ENCODE results near the gene EPN3. TPM values are rescaled to one million over a fixed set of nuclear protein-coding genes. Genes with fewer than 3 reads are reported as not detected.

The EPN3 gene
- total RNA-seq, 1 donor from 2014 or later, result not detected

DNA sequence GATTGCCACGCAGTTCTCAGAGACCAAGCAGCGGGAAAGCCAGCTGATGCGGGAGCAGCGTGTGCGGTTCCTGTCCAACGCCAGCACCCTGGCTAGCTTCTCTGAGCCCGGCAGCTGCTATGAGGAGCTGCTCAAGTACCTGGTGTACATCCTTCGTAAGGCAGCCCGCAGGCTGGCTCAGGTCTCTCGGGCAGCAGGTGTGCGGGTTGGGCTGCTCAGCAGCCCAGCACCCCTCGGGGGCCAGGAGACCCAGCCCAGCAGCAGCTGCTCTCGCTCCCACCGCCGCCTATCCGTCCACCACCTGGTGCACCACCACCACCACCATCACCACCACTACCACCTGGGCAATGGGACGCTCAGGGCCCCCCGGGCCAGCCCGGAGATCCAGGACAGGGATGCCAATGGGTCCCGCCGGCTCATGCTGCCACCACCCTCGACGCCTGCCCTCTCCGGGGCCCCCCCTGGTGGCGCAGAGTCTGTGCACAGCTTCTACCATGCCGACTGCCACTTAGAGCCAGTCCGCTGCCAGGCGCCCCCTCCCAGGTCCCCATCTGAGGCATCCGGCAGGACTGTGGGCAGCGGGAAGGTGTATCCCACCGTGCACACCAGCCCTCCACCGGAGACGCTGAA, 43.2 kb downstream of the EPN3 start:
- H3K27ac Mint-ChIP-seq, result no peak overlapping the region
- H3K9me3 Mint-ChIP-seq, result no peaks in the 10 kb centered on the region
- DNase-seq (ENCODE audit: low spot score), result no peak
- peaks cover 11% of the 10 kb centered on the region for H3K27me3 Mint-ChIP-seq (ENCODE audit: insufficient read depth)
- H3K36me3 Mint-ChIP-seq (ENCODE audit: low read depth), result no peaks in the 10 kb centered on the region
- no peak overlapping the region for H3K4me3 Mint-ChIP-seq
- no peaks in the 10 kb centered on the region for H3K4me1 Mint-ChIP-seq (ENCODE audit: low read depth)
- intact Hi-C loops (cut with micrococcal nuclease), result no loop called here

DNA sequence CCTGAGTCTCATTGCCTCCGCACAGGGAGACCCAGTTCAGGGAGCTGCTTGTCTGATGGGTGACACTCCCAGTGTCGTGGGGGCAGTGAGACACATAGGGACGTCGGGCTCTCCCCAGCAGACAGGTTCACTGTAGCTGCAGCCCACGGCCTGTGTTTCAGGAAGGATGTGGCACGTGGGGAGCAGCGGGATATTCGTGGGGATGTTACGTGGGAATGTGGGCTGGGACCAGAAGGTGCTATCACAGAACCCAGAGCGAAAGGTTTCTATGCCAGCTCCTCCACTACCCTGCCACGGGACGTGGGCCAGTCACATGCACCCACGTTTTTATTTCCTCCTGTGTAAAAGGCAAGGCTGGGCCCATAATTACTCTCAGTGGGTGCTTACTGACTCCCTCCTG, 44.3 kb downstream of the EPN3 start:
- intact Hi-C loops (cut with micrococcal nuclease), result no loop called here
- H3K4me3 Mint-ChIP-seq, result no peak overlapping the region
- H3K4me1 Mint-ChIP-seq (ENCODE audit: low read depth), result no peaks in the 10 kb centered on the region
- peaks cover 14% of the 10 kb centered on the region for H3K27me3 Mint-ChIP-seq (ENCODE audit: insufficient read depth)
- DNase-seq (ENCODE audit: low spot score), result no peak
- H3K27ac Mint-ChIP-seq, result no peak overlapping the region
- H3K36me3 Mint-ChIP-seq (ENCODE audit: low read depth), result no peaks in the 10 kb centered on the region
- no peaks in the 10 kb centered on the region for H3K9me3 Mint-ChIP-seq

DNA sequence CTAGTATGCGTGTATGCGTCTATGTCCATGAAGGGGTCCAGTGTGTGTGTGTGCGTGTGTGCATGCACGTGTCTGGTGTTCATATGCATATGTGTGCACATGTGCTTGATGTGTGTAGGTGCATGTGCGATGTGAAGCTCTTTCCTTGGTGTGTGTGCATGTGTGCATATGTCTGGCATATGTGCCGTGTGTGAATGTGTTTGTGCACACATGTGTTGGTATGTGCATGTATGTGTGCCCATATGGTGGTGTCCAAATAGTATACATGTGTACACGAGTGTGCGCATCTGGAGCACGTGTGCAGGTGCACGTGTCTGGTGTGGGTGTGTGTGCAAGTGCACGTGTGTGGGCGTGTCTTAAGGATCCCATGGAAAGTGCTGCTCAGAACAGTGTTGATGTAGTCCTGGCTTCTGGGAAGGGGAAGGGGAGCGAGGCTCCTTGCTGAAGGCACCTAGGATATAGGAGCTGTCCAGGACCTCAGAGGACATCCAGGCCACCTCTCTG, 45.0 kb downstream of the EPN3 start:
- no peak for DNase-seq (ENCODE audit: low spot score)
- no peaks in the 10 kb centered on the region for H3K4me1 Mint-ChIP-seq (ENCODE audit: low read depth)
- intact Hi-C loops (cut with micrococcal nuclease), result no loop called here
- no peaks in the 10 kb centered on the region for H3K9me3 Mint-ChIP-seq
- H3K36me3 Mint-ChIP-seq (ENCODE audit: low read depth), result no peaks in the 10 kb centered on the region
- H3K27me3 Mint-ChIP-seq (ENCODE audit: insufficient read depth), result peaks cover 14% of the 10 kb centered on the region
- H3K4me3 Mint-ChIP-seq, result no peak overlapping the region
- no peak overlapping the region for H3K27ac Mint-ChIP-seq

DNA sequence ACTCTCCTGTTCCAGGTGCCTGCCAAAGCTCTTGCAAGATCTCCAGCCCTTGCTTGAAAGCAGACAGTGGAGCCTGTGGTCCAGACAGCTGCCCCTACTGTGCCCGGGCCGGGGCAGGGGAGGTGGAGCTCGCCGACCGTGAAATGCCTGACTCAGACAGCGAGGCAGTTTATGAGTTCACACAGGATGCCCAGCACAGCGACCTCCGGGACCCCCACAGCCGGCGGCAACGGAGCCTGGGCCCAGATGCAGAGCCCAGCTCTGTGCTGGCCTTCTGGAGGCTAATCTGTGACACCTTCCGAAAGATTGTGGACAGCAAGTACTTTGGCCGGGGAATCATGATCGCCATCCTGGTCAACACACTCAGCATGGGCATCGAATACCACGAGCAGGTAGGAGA, 45.6 kb downstream of the EPN3 start:
- Mint-ChIP-seq H3K4me1 (ENCODE audit: low read depth) (no peaks in the 10 kb centered on the region), H3K27ac (no peak overlapping the region), H3K27me3 (ENCODE audit: insufficient read depth) (peaks cover 15% of the 10 kb centered on the region), H3K4me3 (no peak overlapping the region), H3K9me3 (no peaks in the 10 kb centered on the region), H3K36me3 (ENCODE audit: low read depth) (no peaks in the 10 kb centered on the region)
- intact Hi-C loops (cut with micrococcal nuclease), result no loop called here
- DNase-seq (ENCODE audit: low spot score), result no peak

DNA sequence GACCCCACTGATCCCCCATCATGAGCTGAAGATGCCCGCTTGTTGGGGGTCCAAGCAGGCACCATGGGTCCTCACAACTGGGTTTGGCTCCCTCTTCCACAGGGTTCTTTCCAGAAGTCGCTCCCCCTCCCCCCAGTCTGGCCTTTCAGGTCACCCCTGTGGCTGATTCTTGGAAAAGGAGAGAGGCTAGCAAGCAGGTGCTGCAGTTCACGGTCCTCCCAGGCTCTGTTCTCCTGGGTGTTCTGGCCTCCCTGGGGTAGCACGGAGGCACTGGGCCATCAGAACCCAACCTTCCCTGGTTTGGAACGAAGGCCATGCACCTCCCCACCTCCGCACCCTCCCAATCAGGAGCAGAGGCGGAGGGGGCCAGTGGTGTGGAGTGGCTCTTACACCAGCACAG, 46.9 kb downstream of the EPN3 start:
- H3K36me3 Mint-ChIP-seq (ENCODE audit: low read depth), result no peaks in the 10 kb centered on the region
- H3K4me1 Mint-ChIP-seq (ENCODE audit: low read depth), result no peaks in the 10 kb centered on the region
- no peaks in the 10 kb centered on the region for H3K9me3 Mint-ChIP-seq
- H3K27ac Mint-ChIP-seq, result no peak overlapping the region
- H3K27me3 Mint-ChIP-seq (ENCODE audit: insufficient read depth), result peaks cover 19% of the 10 kb centered on the region
- H3K4me3 Mint-ChIP-seq, result no peak overlapping the region
- intact Hi-C loops (cut with micrococcal nuclease), result no loop called here
- DNase-seq (ENCODE audit: low spot score), result no peak

DNA sequence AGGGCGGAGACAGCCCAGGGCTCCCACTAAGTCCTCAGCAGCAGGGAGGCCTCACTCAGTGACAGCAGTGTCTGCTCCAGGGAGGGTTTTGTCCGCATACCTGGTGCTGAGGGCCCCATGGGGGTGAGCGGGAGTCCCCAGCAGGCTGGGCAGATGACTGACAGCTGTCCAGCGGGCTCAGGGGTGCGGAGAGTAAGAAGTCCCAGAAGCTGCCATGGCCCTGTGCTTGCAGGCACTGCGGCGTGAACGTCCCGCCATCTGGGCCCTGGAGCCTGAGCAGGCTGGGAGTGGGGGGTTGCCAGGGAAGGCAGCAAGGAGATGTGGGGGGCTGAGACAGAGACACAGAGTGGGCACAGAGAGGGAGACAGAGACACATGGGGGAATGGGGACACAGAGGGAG, 48.1 kb downstream of the EPN3 start:
- no peak overlapping the region for H3K27ac Mint-ChIP-seq
- intact Hi-C loops (cut with micrococcal nuclease), result no loop called here
- peaks cover 20% of the 10 kb centered on the region for H3K27me3 Mint-ChIP-seq (ENCODE audit: insufficient read depth)
- no peaks in the 10 kb centered on the region for H3K4me1 Mint-ChIP-seq (ENCODE audit: low read depth)
- no peaks in the 10 kb centered on the region for H3K9me3 Mint-ChIP-seq
- H3K36me3 Mint-ChIP-seq (ENCODE audit: low read depth), result no peaks in the 10 kb centered on the region
- no peak for DNase-seq (ENCODE audit: low spot score)
- H3K4me3 Mint-ChIP-seq, result no peak overlapping the region

DNA sequence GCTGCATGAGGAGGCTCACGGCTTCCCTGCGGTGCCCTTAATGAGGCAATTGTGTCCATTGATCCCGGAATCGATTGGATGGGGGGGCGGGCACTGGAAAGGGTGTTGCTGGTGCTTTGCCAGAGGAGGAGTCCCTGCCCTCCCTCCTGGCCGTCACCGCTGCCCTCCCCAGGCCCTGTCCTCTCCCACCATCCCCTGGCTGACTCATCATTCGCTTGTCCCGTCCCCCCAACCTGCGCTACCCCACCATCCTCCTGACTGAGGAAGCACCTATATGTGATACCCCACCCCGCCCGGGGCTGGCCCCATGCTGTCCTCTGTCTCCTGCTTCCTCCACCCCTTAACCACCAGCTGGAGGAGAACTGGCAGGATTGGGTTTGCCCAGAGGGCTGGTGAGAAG, 48.8 kb downstream of the EPN3 start:
- no peak overlapping the region for H3K27ac Mint-ChIP-seq
- no peaks in the 10 kb centered on the region for H3K4me1 Mint-ChIP-seq (ENCODE audit: low read depth)
- H3K36me3 Mint-ChIP-seq (ENCODE audit: low read depth), result no peaks in the 10 kb centered on the region
- no peak overlapping the region for H3K4me3 Mint-ChIP-seq
- intact Hi-C loops (cut with micrococcal nuclease), result no loop called here
- no peak for DNase-seq (ENCODE audit: low spot score)
- peaks cover 20% of the 10 kb centered on the region for H3K27me3 Mint-ChIP-seq (ENCODE audit: insufficient read depth)
- no peaks in the 10 kb centered on the region for H3K9me3 Mint-ChIP-seq

DNA sequence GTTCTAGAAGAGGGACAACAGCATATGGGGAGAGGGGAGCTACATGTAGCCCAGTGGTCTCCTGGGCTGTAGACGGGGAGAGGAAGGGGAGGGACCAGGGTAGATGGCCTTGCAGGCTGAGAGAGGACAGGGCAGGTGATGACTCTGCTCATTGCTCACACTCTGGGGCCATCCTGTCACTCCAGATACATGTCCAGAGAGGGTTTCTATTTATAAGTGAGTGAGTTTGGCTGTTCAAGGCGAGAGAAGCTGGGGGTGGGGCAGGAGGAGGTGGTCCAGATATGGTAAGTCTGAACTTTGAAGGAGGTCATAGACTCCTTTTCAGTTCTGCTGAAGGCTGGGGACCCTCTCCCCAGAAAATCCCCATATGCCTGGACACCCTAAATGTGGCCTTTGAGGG, 50.2 kb downstream of the EPN3 start:
- Mint-ChIP-seq H3K27ac (no peak overlapping the region), H3K4me3 (no peak overlapping the region), H3K9me3 (no peaks in the 10 kb centered on the region), H3K27me3 (ENCODE audit: insufficient read depth) (peaks cover 19% of the 10 kb centered on the region), H3K36me3 (ENCODE audit: low read depth) (no peaks in the 10 kb centered on the region), H3K4me1 (ENCODE audit: low read depth) (no peaks in the 10 kb centered on the region)
- intact Hi-C loops (cut with micrococcal nuclease), result no loop called here
- no peak for DNase-seq (ENCODE audit: low spot score)

DNA sequence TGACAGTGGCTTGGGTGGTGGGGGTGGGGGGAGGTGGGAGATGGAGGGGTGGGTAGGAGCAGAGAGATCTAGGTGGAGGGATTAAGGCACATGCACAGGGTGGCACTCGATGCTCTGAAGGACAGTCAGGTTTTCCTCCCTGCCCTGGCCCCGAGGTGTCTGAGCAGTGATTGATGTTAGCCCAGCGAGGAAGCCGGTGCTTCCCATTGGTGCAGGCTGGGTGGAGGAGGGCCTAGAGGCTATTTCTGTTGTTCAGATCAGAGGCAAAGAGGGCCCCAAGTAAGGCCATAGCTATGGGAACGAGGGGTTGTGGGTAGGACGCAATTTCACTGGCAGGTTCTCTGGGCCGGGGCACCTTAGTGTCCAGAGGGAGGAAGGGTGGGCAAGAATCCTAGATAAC, 51.1 kb downstream of the EPN3 start:
- H3K9me3 Mint-ChIP-seq, result no peaks in the 10 kb centered on the region
- no peak for DNase-seq (ENCODE audit: low spot score)
- H3K36me3 Mint-ChIP-seq (ENCODE audit: low read depth), result no peaks in the 10 kb centered on the region
- intact Hi-C loops (cut with micrococcal nuclease), result no loop called here
- H3K4me1 Mint-ChIP-seq (ENCODE audit: low read depth), result no peaks in the 10 kb centered on the region
- H3K27me3 Mint-ChIP-seq (ENCODE audit: insufficient read depth), result peaks cover 18% of the 10 kb centered on the region
- H3K27ac Mint-ChIP-seq, result no peak overlapping the region
- H3K4me3 Mint-ChIP-seq, result no peak overlapping the region

DNA sequence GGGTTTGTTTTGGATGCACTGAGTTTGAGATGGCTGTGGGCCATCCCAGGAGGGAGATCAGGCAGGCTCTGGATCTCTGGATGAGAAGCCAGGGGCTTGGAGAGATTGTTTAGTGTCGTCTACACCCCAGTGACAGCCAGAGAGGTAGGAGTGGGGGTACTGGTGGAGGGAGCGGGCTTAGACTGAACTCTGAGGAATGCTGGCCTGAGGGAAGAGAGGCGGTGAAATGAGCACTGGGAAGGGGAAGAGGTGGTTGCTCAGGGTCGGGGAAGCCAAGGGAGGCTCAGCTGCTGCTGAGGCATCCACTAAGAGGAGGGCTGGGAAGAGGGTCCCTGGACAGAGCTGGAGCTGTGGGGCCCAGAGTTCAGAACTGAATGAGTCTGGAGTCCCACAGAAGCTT, 51.6 kb downstream of the EPN3 start:
- no peak overlapping the region for H3K27ac Mint-ChIP-seq
- intact Hi-C loops (cut with micrococcal nuclease), result no loop called here
- H3K27me3 Mint-ChIP-seq (ENCODE audit: insufficient read depth), result peaks cover 13% of the 10 kb centered on the region
- no peaks in the 10 kb centered on the region for H3K4me1 Mint-ChIP-seq (ENCODE audit: low read depth)
- H3K9me3 Mint-ChIP-seq, result no peaks in the 10 kb centered on the region
- H3K4me3 Mint-ChIP-seq, result no peak overlapping the region
- no peaks in the 10 kb centered on the region for H3K36me3 Mint-ChIP-seq (ENCODE audit: low read depth)
- DNase-seq (ENCODE audit: low spot score), result no peak

DNA sequence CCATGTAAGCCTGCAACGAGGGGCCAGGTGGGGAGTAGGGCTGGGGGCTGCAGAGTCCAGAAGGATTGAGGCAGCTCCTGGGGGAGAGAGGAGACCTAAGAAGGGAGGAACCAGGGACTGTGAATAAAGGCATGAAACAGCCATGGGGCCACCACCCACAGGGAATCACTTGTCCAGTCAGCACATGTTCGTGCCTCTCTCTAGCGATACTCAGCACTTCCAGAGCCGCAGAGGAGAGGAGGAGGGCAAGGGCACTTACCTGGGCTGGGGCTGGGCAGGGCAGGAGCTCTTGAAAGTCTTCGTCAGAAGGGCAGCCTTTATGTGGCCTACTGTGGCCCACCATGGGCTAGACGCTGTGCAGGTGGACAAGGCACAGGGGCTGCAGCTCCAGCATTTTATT, 52.2 kb downstream of the EPN3 start:
- Mint-ChIP-seq H3K27me3 (ENCODE audit: insufficient read depth) (peaks cover 12% of the 10 kb centered on the region), H3K4me1 (ENCODE audit: low read depth) (no peaks in the 10 kb centered on the region)

DNA sequence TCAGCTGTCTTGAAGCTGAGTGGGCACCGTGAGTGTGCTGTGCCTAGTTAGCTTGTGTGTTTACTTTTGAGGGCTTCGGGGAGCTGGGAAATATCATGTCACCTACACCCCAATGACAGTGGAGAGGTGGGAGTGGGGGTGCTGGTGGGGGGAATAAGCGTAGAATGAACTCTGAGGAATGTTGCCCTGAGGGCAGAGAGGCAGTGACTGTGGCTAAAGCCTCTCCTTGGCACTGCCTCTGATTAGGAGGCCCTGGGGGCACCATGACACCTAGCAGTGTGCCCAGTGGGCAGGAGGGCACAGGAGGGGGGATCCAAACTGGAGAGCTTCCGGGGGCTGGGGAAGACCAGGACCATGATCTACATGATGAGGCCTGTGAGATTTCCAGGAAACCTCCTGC, 52.8 kb downstream of the EPN3 start:
- no peak overlapping the region for H3K4me3 Mint-ChIP-seq
- no peak for DNase-seq (ENCODE audit: low spot score)
- no peaks in the 10 kb centered on the region for H3K4me1 Mint-ChIP-seq (ENCODE audit: low read depth)
- no peak overlapping the region for H3K27ac Mint-ChIP-seq
- no peaks in the 10 kb centered on the region for H3K36me3 Mint-ChIP-seq (ENCODE audit: low read depth)
- H3K27me3 Mint-ChIP-seq (ENCODE audit: insufficient read depth), result peaks cover 12% of the 10 kb centered on the region
- intact Hi-C loops (cut with micrococcal nuclease), result no loop called here
- no peaks in the 10 kb centered on the region for H3K9me3 Mint-ChIP-seq

More for the DNA sequence above, 52.2 kb downstream of the EPN3 start:
- H3K27ac Mint-ChIP-seq, result no peak overlapping the region
- H3K4me3 Mint-ChIP-seq, result no peak overlapping the region
- no peaks in the 10 kb centered on the region for H3K36me3 Mint-ChIP-seq (ENCODE audit: low read depth)
- H3K9me3 Mint-ChIP-seq, result no peaks in the 10 kb centered on the region
- intact Hi-C loops (cut with micrococcal nuclease), result no loop called here
- DNase-seq (ENCODE audit: low spot score), result no peak

DNA sequence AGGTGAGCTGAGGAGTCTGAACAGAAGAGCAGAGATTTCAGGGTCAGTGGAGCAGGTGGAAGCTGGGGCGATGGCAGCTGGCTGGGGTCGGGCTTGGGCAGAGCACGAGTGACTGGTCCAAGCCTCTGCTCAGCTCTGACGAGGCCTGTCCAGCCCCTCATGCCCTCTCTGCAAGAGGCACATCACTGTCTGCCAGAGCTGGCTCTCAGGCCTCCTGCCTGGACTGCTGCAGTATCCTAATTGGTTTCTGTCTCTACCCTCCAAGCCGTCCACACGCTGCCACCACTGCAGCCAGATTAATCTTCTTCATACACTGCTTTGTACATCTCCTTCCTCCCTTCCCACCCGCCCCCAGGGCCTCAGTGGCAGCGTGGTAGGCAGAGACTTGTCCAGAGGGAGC, 53.4 kb downstream of the EPN3 start:
- Mint-ChIP-seq H3K27ac (no peak overlapping the region), H3K4me3 (no peak overlapping the region), H3K4me1 (ENCODE audit: low read depth) (no peaks in the 10 kb centered on the region)

More for the DNA sequence above, 53.4 kb downstream of the EPN3 start:
- Mint-ChIP-seq H3K27me3 (ENCODE audit: insufficient read depth) (peaks cover 11% of the 10 kb centered on the region), H3K9me3 (no peaks in the 10 kb centered on the region), H3K36me3 (ENCODE audit: low read depth) (no peaks in the 10 kb centered on the region)
- DNase-seq (ENCODE audit: low spot score), result no peak
- intact Hi-C loops (cut with micrococcal nuclease), result no loop called here
